ENCODE data around the gene TMIGD2. TPM values are rescaled to one million over a fixed set of nuclear protein-coding genes. Genes with fewer than 3 reads are reported as not detected.

The TMIGD2 gene
- polyA plus RNA-seq, 1 experiment = not detected

DNA sequence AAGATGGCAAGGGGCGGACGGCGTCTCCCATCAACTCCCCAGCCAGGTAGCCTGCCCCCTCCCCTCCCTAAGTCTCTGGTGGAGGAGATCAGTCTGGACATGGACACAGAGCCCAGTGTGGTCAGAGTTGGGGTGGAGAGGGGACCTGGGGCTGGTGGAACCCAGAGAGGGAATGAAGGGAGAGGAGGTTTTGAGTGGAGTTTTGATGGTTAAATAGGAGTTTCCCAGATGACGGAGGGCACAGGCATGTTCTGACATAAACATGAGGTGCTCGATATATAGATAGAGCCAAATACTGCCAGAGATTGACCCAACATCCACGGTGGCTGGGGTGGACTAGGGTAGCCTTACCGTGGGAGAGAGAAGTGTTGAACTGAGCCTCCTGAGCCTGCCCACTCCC, 16.3 kb upstream of the TMIGD2 start:
- Histone ChIP-seq H3K27me3 (ENCODE audit: control insufficient read depth, insufficient read depth, low read length) (no peaks in the 10 kb centered on the region), H3K4me3 (ENCODE audit: low read depth, low read length) (no peak overlapping the region), H3K36me3 (ENCODE audit: control insufficient read depth, insufficient read depth, low read length) (peaks cover 3% of the 10 kb centered on the region)
- ChIA-PET CTCF (interaction anchor here (0.5 kb wide), 1 partner anchor 35 kb away, joined by 3 read pairs; no protein-coding TSS in a partner anchor), POLR2A (no interaction called here)
- TF ChIP-seq, protein P1, sequence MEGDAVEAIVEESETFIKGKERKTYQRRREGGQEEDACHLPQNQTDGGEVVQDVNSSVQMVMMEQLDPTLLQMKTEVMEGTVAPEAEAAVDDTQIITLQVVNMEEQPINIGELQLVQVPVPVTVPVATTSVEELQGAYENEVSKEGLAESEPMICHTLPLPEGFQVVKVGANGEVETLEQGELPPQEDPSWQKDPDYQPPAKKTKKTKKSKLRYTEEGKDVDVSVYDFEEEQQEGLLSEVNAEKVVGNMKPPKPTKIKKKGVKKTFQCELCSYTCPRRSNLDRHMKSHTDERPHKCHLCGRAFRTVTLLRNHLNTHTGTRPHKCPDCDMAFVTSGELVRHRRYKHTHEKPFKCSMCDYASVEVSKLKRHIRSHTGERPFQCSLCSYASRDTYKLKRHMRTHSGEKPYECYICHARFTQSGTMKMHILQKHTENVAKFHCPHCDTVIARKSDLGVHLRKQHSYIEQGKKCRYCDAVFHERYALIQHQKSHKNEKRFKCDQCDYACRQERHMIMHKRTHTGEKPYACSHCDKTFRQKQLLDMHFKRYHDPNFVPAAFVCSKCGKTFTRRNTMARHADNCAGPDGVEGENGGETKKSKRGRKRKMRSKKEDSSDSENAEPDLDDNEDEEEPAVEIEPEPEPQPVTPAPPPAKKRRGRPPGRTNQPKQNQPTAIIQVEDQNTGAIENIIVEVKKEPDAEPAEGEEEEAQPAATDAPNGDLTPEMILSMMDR (IDR thresholded peaks at IDR 0.05; ENCODE audit: insufficient read depth, low read depth, low read length) = no peak
- DNase-seq (ENCODE audit: low read depth) = no peak

DNA sequence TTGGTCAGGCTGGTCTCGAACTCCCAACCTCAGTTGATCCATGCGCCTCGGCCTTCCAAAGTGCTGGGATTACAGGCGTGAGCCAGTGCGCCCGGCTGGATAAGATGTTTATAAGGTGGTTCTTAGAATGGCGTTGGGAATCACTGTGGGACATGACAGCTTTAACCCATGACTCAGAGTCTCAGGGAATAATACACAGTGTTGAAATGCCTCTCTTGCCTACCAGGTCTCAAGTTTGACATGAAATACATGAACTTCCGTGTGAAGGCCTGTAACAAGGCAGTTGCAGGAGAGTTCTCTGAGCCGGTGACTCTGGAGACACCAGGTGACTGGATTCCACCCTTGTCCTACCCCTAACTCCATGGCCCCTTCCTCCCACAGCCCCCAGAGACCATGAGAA, 14.8 kb upstream of the TMIGD2 start:
- TF ChIP-seq, protein P1 (IDR thresholded peaks at IDR 0.05; ENCODE audit: insufficient read depth, low read depth, low read length) = no peak
- ChIA-PET POLR2A (no interaction called here), CTCF (no interaction called here)
- Histone ChIP-seq H3K36me3 (ENCODE audit: control insufficient read depth, insufficient read depth, low read length) (peaks cover 4% of the 10 kb centered on the region), H3K4me3 (ENCODE audit: low read depth, low read length) (no peak overlapping the region), H3K27me3 (ENCODE audit: control insufficient read depth, insufficient read depth, low read length) (no peaks in the 10 kb centered on the region)
- DNase-seq (ENCODE audit: low read depth) = no peak

DNA sequence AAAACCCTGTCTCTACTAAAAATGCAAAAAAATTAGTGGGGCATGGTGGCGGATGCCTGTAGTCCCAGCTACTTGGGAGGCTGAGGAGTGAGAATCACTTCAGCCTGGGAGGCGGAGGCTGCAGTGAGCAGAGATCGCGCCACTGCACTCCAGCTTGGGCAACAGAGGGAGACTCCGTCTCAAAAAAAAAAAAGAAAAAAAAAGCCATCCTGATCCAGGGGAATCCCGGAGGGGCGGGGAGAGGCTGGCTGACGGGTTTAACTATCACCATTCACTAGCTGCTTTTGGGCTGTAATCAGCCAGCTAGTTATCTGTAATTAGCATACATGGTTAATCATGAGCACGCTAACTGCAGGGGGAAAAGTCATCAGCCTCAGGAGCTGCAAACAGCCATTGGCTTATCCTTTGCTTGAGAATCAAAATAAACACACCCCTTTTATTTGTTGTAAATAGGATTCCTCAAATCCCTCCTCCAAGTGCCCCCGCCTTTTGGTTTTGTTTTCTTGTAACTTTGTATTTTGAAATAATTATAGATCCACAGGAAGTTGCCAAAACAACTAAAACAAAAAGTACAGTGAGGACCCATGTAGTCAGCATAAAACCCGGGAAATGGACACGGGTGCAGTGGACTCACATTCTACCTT, 11.8 kb upstream of the TMIGD2 start:
- CTCF ChIA-PET = interaction anchor here (0.6 kb wide), 1 partner anchor 211 kb away, joined by 3 read pairs; no protein-coding TSS in a partner anchor
- H3K4me3 ChIP-seq (ENCODE audit: low read depth, low read length) = no peak overlapping the region
- POLR2A ChIA-PET = no interaction called here
- H3K36me3 ChIP-seq (ENCODE audit: control insufficient read depth, insufficient read depth, low read length) = peaks cover 5% of the 10 kb centered on the region
- no peak for DNase-seq (ENCODE audit: low read depth)
- TF ChIP-seq, protein P1 (IDR thresholded peaks at IDR 0.05; ENCODE audit: insufficient read depth, low read depth, low read length) = no peak
- no peaks in the 10 kb centered on the region for H3K27me3 ChIP-seq (ENCODE audit: control insufficient read depth, insufficient read depth, low read length)

DNA sequence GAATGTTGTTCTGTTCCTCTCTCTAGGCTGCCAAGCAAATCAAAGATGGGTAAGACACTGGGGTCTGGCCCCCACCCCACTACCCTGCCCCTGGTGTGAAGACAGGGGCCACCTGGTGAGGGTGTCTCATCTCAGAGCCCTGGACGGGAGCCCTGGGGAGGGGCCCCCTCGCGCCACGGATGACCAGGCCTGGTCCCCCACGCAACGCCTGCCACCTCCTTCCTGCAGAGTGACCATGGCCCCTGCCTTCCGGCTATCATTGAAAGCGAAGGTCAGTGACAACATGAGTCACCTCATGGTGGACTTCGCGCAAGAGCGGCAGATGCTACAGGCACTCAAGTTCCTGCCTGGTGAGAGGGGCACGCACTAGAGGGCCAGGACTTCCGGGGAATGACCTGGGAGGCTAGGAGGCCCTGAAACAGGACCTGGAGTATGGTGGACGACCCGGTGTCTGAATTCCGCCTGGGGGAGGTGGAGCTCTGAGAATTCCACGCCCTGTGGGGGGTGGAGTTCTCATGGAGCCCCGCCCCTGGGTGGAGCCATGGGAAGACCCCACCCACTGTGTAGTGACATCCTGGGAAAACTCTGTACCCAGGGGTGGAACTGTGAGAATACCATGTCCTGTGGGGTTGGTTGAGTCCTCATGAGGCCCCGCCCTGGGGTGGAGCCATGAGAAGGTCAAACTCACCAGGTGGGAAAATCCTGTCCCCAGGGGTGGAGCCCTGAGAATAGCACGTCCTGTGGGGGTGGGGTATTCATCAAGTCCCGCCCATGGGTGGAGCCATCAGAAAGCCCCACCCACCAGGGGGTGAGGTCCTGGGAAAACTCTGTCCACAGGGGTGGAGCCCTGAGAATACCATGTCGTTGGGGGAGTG, 8.3 kb upstream of the TMIGD2 start:
- ChIA-PET CTCF (no interaction called here), POLR2A (no interaction called here)
- H3K27me3 ChIP-seq (ENCODE audit: control insufficient read depth, insufficient read depth, low read length) = no peaks in the 10 kb centered on the region
- H3K4me3 ChIP-seq (ENCODE audit: low read depth, low read length) = no peak overlapping the region
- TF ChIP-seq, protein P1 (IDR thresholded peaks at IDR 0.05; ENCODE audit: insufficient read depth, low read depth, low read length) = no peak
- peaks cover 5% of the 10 kb centered on the region for H3K36me3 ChIP-seq (ENCODE audit: control insufficient read depth, insufficient read depth, low read length)
- DNase-seq (ENCODE audit: low read depth) = no peak

DNA sequence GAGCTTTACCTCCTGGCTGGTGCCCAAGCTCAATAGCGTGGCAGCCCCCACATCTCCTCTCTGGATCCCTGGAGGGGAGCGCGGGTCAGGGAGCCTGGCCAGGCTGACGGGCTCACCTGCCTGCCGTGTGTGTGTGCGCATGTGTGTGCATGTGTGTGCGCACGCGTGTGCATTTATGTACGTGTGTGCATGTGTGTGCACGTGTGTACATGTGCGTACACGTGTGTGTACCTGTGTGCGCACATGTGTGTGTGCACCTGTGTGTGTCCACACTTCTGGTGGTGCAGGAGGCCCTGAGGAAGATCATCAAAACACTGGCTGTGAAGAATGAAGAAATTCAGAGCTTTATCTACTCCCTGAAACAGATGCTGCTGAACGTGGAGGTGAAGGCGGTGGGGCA, 3.5 kb upstream of the TMIGD2 start:
- H3K4me3 ChIP-seq (ENCODE audit: low read depth, low read length) = no peak overlapping the region
- CTCF ChIA-PET = interaction anchor here (1.3 kb wide), 1 partner anchor 47 kb away, joined by 5 read pairs; no protein-coding TSS in a partner anchor
- peaks cover 3% of the 10 kb centered on the region for H3K36me3 ChIP-seq (ENCODE audit: control insufficient read depth, insufficient read depth, low read length)
- no peaks in the 10 kb centered on the region for H3K27me3 ChIP-seq (ENCODE audit: control insufficient read depth, insufficient read depth, low read length)
- DNase-seq (ENCODE audit: low read depth) = no peak
- TF ChIP-seq, protein P1 (IDR thresholded peaks at IDR 0.05; ENCODE audit: insufficient read depth, low read depth, low read length) = no peak
- POLR2A ChIA-PET = no interaction called here
